Upper lobe of right lung (tissue), 1 donor: ENCODE results near the gene KRT26. TPM values are rescaled to one million over a fixed set of nuclear protein-coding genes. Genes with fewer than 3 reads are reported as not detected.

Source experiments
- ATAC-seq: fragments of 200-7000 bp; cut with Tn5 transposase; one replicate; pipeline ENCODE4 v1.9.1; 2020; ENCODE audit warnings: mild to moderate bottlenecking, moderate library complexity
- DNase-seq: peaks from one replicate; pipeline ENCODE4 v3.0.0-alpha.2; 2020
- H3K27ac ChIP-seq: fragments of 200-600 bp; one replicate; pipeline ENCODE4 v1.8.0; 2022
- H3K27me3 ChIP-seq: fragments of 200-600 bp; one replicate; pipeline ENCODE4 v1.8.0; 2022; ENCODE audit warnings: mild to moderate bottlenecking
- H3K36me3 ChIP-seq: fragments of 200-600 bp; one replicate; pipeline ENCODE4 v1.8.0; 2022
- H3K4me1 ChIP-seq: fragments of 200-600 bp; one replicate; pipeline ENCODE4 v1.8.0; 2022
- H3K4me3 ChIP-seq: fragments of 200-600 bp; one replicate; pipeline ENCODE4 v1.8.0; 2022; ENCODE audit warnings: mild to moderate bottlenecking
- H3K9me3 ChIP-seq: fragments of 200-600 bp; one replicate; pipeline ENCODE4 v1.8.0; 2022
- CTCF ChIP-seq: fragments of 200-600 bp; IDR thresholded peaks from one replicate; pipeline ENCODE4 v1.8.0; 2022; ENCODE audit warnings: antibody characterized with exemption
- intact Hi-C: fragments of 100-400 bp; cut with DNase I; formaldehyde crosslinking; loops from one replicate; pipeline ENCODE4 v1.11.0; 2022
- total RNA-seq: library from RNA; stranded (reverse); fragmentation: NEBNext Ultra II Directional; extraction: Animal tissue kit (Norgen Biotek cat#: 25700); gene quantifications from one replicate; pipeline ENCODE4 v1.2.1, GENCODE V29; 2021
- donor health status: DM: no; HTN: yes; CAD: no; lungs with severe emphysema.

Gene KRT26
- total RNA-seq, 1 donor from 2014 or later = not detected

GRCh38 chr17:40726919-40727318 lies 45.1 kb downstream of the KRT26 start:
- peak; percentile 68 for ATAC-seq
- Histone ChIP-seq H3K4me3 (no peak overlapping the region), H3K4me1 (no peaks in the 10 kb centered on the region), H3K27me3 (no peaks in the 10 kb centered on the region), H3K36me3 (no peaks in the 10 kb centered on the region), H3K27ac (no peak overlapping the region), H3K9me3 (no peaks in the 10 kb centered on the region)
- DNase-seq = no peak
- intact Hi-C loops = no loop called here
- TF ChIP-seq CTCF = peak; percentile 51

- no peak for DNase-seq
- H3K4me1 ChIP-seq = no peaks in the 10 kb centered on the region
- no peak overlapping the region for H3K4me3 ChIP-seq
- no peaks in the 10 kb centered on the region for H3K36me3 ChIP-seq
- intact Hi-C loops = no loop called here
- no peaks in the 10 kb centered on the region for H3K27me3 ChIP-seq
- no peak overlapping the region for H3K27ac ChIP-seq
- no peak for ATAC-seq
- no peaks in the 10 kb centered on the region for H3K9me3 ChIP-seq
- no peak for TF ChIP-seq CTCF
Observed at GRCh38 chr17:40724656-40725055, 47.3 kb downstream of the KRT26 start.

DNA sequence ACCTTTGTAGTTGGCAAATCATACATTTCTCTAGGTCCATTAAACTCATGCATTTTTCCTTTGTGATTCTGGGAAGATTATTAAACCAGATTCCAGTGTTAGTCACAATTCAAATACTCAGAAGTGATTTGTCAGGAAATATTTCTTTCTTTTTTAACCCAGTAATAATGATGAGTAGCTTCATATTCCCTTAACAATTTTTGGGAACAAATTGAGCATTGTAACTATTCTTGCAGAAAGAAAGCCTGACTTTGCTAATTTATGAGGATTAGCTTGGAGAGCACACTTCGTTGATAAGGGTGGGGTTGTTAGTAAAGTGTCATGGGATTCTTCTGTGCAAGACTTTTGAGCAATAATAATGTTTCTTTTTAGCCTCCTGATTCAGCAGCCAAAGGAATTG lies 49.8 kb downstream of the KRT26 start:
- no peaks in the 10 kb centered on the region for H3K27me3 ChIP-seq
- no peaks in the 10 kb centered on the region for H3K9me3 ChIP-seq
- intact Hi-C loops = no loop called here
- no peaks in the 10 kb centered on the region for H3K36me3 ChIP-seq
- no peak for ATAC-seq
- no peak for TF ChIP-seq CTCF
- no peaks in the 10 kb centered on the region for H3K4me1 ChIP-seq
- H3K27ac ChIP-seq = no peak overlapping the region
- no peak overlapping the region for H3K4me3 ChIP-seq
- DNase-seq = no peak

- ATAC-seq (no peak), DNase-seq (no peak)
- TF ChIP-seq CTCF = no peak
- intact Hi-C loops = no loop called here
- Histone ChIP-seq H3K27ac (no peak overlapping the region), H3K27me3 (no peaks in the 10 kb centered on the region), H3K4me1 (no peaks in the 10 kb centered on the region), H3K36me3 (no peaks in the 10 kb centered on the region), H3K9me3 (no peaks in the 10 kb centered on the region), H3K4me3 (no peak overlapping the region)
Observed at GRCh38 chr17:40720899-40721298, 51.1 kb downstream of the KRT26 start.

DNA sequence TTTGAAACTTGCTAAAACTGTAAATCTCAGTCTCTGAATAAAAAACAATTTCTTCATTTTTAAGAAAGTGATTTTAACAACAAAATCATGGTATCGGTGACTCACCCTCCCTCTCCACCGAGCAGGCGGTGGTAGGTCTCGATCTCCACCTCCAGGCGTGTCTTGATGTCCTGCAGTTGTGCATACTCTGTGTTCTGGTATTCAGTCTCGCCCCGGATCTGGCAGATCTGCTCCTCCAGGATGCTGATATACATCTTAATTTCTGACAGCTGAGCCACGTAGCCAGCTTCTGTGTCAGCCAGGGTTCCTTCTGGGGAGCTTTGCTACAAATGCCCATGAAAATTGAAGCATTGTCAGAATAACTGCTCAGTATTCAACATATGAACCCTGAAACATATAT lies 53.1 kb downstream of the KRT26 start:
- Histone ChIP-seq H3K27me3 (no peaks in the 10 kb centered on the region), H3K9me3 (no peaks in the 10 kb centered on the region), H3K4me1 (no peaks in the 10 kb centered on the region), H3K27ac (no peak overlapping the region), H3K36me3 (no peaks in the 10 kb centered on the region), H3K4me3 (no peak overlapping the region)
- intact Hi-C loops = no loop called here
- TF ChIP-seq CTCF = no peak
- DNase-seq (no peak), ATAC-seq (no peak)

- ATAC-seq = no peak
- Histone ChIP-seq H3K36me3 (no peaks in the 10 kb centered on the region), H3K4me1 (no peaks in the 10 kb centered on the region), H3K27ac (no peak overlapping the region), H3K9me3 (no peaks in the 10 kb centered on the region), H3K4me3 (no peak overlapping the region), H3K27me3 (no peaks in the 10 kb centered on the region)
- DNase-seq = no peak
- intact Hi-C loops = no loop called here
- TF ChIP-seq CTCF = no peak
Observed at GRCh38 chr17:40717776-40718175, 54.2 kb downstream of the KRT26 start.
